CD4-positive, CD25-positive, alpha-beta regulatory T cell (primary cell): Measurements from ENCODE around the gene PRSS50. TPM values are rescaled to one million over a fixed set of nuclear protein-coding genes. Genes with fewer than 3 reads are reported as not detected.

Source experiments
- ATAC-seq, 2 donors: fragments of 150-1000 bp; cut with Tn5 transposase; one replicate each; pipeline ENCODE4 v1.10.0; 2021; ENCODE audit warnings: low read depth in 2 of 2, moderate number of reproducible peaks in 2 of 2, moderate library complexity in 1 of 2
- DNase-seq, 3 donors: peaks; one replicate each; pipeline versions ENCODE4 v3.0.0 to v3.0.0-alpha.2; 2012 to 2022; ENCODE audit warnings: mixed read lengths in 1 of 3
- H3K27ac ChIP-seq: one replicate; pipeline ENCODE4 v1.7.0; 2013; ENCODE audit warnings: mild to moderate bottlenecking, low read length; ENCODE audit not compliant: insufficient read depth, poor library complexity, severe bottlenecking
- H3K27me3 ChIP-seq: one replicate; pipeline ENCODE4 v1.7.0; 2013; ENCODE audit warnings: low read length; ENCODE audit not compliant: control insufficient read depth, insufficient read depth
- H3K36me3 ChIP-seq: one replicate; pipeline ENCODE4 v1.7.0; 2013; ENCODE audit warnings: mild to moderate bottlenecking, low read length, moderate library complexity; ENCODE audit not compliant: control insufficient read depth, insufficient read depth
- H3K4me1 ChIP-seq: 2 replicates; pipeline ENCODE4 v1.7.0; 2013; ENCODE audit warnings: mild to moderate bottlenecking, low read length; ENCODE audit not compliant: insufficient read depth, control insufficient read depth, poor library complexity, severe bottlenecking
- H3K4me3 ChIP-seq: one replicate; pipeline ENCODE4 v1.7.0; 2013; ENCODE audit warnings: low read depth, mild to moderate bottlenecking, low read length, moderate library complexity
- H3K9me3 ChIP-seq, 2 experiments: 1 replicate in 1 of 2; 2 replicates in 1 of 2; pipeline ENCODE4 v1.7.0; 2013; ENCODE audit warnings: low read length in 2 of 2, mild to moderate bottlenecking in 1 of 2, moderate library complexity in 1 of 2; ENCODE audit not compliant: control insufficient read depth in 2 of 2
- H3K27ac Mint-ChIP-seq, 3 donors: one replicate each; pipeline ENCODE4 v1.8.0; 2020 to 2022; ENCODE audit warnings: mild to moderate bottlenecking in 3 of 3, mixed read lengths in 3 of 3, moderate library complexity in 2 of 3
- H3K27me3 Mint-ChIP-seq: one replicate; pipeline ENCODE4 v1.8.0; 2022; ENCODE audit warnings: mild to moderate bottlenecking, mixed read lengths
- H3K36me3 Mint-ChIP-seq: one replicate; pipeline ENCODE4 v1.8.0; 2020; ENCODE audit warnings: mixed read lengths
- H3K4me1 Mint-ChIP-seq, 4 donors: one replicate each; pipeline ENCODE4 v1.8.0; 2020 to 2022; ENCODE audit warnings: mixed read lengths in 4 of 4, mild to moderate bottlenecking in 1 of 4
- H3K4me3 Mint-ChIP-seq, 4 donors: one replicate each; pipeline ENCODE4 v1.8.0; 2020 to 2022; ENCODE audit warnings: mild to moderate bottlenecking in 4 of 4, mixed read lengths in 4 of 4, moderate library complexity in 3 of 4
- H3K9me3 Mint-ChIP-seq, 7 donors: one replicate each; pipeline ENCODE4 v1.8.0; 2020 to 2022; ENCODE audit warnings: mixed read lengths in 7 of 7, mild to moderate bottlenecking in 3 of 7, moderate library complexity in 2 of 7
- polyA plus RNA-seq, 4 donors: library from polyadenylated mRNA; unstranded; fragments of 300-500 nt; fragmentation: Illumina TruSeq; gene quantifications; one replicate each; pipeline ENCODE4 v1.2.3, GENCODE V29; 2021
- total RNA-seq: library from RNA; stranded (reverse); gene quantifications from one replicate; pipeline ENCODE4 v1.2.3, GENCODE V29; 2022

The PRSS50 gene
- total and polyA plus RNA-seq, 5 donors from 2014 or later: not detected

- Mint-ChIP-seq H3K4me1 (peaks cover 0 to 2% (median 0%) of the 10 kb centered on the region in 4 donors), H3K27ac (peak overlapping the region in 2 of 3 donors; percentile 43 to 69)
Observed at GRCh38 chr3:46662771-46663551, 54.7 kb downstream of the PRSS50 start.

More at GRCh38 chr3:46662771-46663551, 54.7 kb downstream of the PRSS50 start:
- DNase-seq (no peak), ATAC-seq (no peak)
- Mint-ChIP-seq H3K36me3 (no peaks in the 10 kb centered on the region), H3K27me3 (peaks cover 4% of the 10 kb centered on the region), H3K4me3 (no peak overlapping the region), H3K9me3 (no peaks in the 10 kb centered on the region)
- Histone ChIP-seq H3K4me3 (no peak overlapping the region), H3K9me3 (no peaks in the 10 kb centered on the region), H3K27me3 (no peaks in the 10 kb centered on the region), H3K4me1 (no peaks in the 10 kb centered on the region), H3K36me3 (no peaks in the 10 kb centered on the region), H3K27ac (no peak overlapping the region)

Other genes starting within 250 kb of the PRSS50 start
- not detected for gene RTP3, start 219.9 kb downstream of the PRSS50 start, total RNA-seq
- not detected for gene RTP3, start 219.9 kb downstream of the PRSS50 start, polyA plus RNA-seq
- gene LRRC2, start 151.6 kb downstream of the PRSS50 start, total RNA-seq: 2.4 TPM
- gene LRRC2, start 151.6 kb downstream of the PRSS50 start, polyA plus RNA-seq: 1 to 10 TPM; 1.2 to 3.8 (median 2.2) TPM
- not detected for gene FAM240A, start 105.3 kb downstream of the PRSS50 start, total RNA-seq
- not detected for gene FAM240A, start 105.3 kb downstream of the PRSS50 start, polyA plus RNA-seq
- 25.8 TPM for gene ALS2CL, start 24.2 kb downstream of the PRSS50 start, total RNA-seq
- gene ALS2CL, start 24.2 kb downstream of the PRSS50 start, polyA plus RNA-seq: 1 to 10 TPM; 1.3 to 2.5 (median 1.7) TPM
- gene TMIE, start 16.5 kb downstream of the PRSS50 start, total RNA-seq: 1.9 TPM
- 1 to 10 TPM in 3 of 4 donors, under 1 TPM in 1; 0.60 to 1.9 (median 1.4) TPM for gene TMIE, start 16.5 kb downstream of the PRSS50 start, polyA plus RNA-seq
- not detected for gene MYL3, start 145.6 kb upstream of the PRSS50 start, total RNA-seq
- gene MYL3, start 145.6 kb upstream of the PRSS50 start, polyA plus RNA-seq: not detected
- not detected for gene PTH1R, start 159.9 kb upstream of the PRSS50 start, total RNA-seq
- not detected for gene PTH1R, start 159.9 kb upstream of the PRSS50 start, polyA plus RNA-seq